ENCODE data around the gene EYA2. TPM values are rescaled to one million over a fixed set of nuclear protein-coding genes. Genes with fewer than 3 reads are reported as not detected.

The EYA2 gene
- total and polyA plus RNA-seq, 4 donors, result 1.6 to 4.4 (median 2.1) TPM

GRCh38 chr20:46967646-46968045, 73.0 kb downstream of the EYA2 start:
- Histone ChIP-seq H3K4me3 (no peak overlapping the region), H3K27me3 (ENCODE audit: control insufficient read depth in 3 of 3, insufficient read depth in 3 of 3, low read length in 2 of 3) (no peaks in the 10 kb centered on the region), H3K36me3 (ENCODE audit: control insufficient read depth in 4 of 4, insufficient read depth in 4 of 4, low read length in 4 of 4) (no peaks in the 10 kb centered on the region), H3K9ac (ENCODE audit: insufficient read depth in 1 of 2, low read length in 2 of 2) (no peak overlapping the region), H3K4me1 (ENCODE audit: control insufficient read depth in 5 of 5, insufficient read depth in 5 of 5, low read length in 5 of 5) (no peaks in the 10 kb centered on the region), H3K9me3 (ENCODE audit: control insufficient read depth in 4 of 4, insufficient read depth in 3 of 4, low read length in 3 of 4) (peaks cover 0 to 3% (median 0%) of the 10 kb centered on the region in 4 donors), H3K27ac (ENCODE audit: low read depth in 1 of 2, low read length in 1 of 2) (no peak overlapping the region)
- ATAC-seq (ENCODE audit: insufficient read depth, low FRiP score) (no peak), DNase-seq (no peak)
- no peak for TF ChIP-seq CTCF (IDR thresholded peaks at IDR 0.05; ENCODE audit: control extremely low read depth, extremely low read depth)
- WGBS, 2 donors, result 72 to 85% methylated on average over 2 of the region's 2 CpGs

DNA sequence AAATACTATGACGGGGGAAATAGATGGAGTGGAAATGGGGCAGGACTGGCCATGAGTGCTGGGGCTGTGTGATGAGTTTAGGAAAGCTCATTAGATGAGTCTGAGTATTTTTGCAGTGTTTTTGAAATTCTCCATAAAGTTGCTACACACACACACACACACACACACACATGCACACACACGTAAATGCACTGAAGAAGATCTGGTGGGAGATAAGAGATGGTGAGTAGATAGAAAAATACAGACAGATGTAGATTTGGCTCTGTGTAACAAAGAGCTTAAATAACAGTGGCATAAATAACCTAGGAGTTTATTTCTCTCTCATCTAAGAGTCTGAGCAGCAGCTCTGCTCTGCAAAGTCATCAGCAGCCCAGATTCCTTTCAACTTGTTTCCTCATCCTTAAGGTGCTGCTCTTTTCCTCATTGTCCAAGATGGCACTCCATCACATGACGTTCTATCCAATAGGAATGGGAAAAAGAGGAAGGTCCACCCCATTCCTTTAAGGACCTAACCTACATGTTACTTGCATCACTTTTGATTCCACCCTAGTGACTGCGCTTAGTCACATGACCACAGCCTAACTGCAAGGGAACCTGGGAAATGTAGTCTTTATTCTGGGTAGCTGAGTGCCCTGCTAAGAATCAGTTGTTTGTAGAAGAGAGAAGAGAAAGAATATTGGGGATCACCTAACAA, 76.4 kb downstream of the EYA2 start:
- no peak for ATAC-seq (ENCODE audit: insufficient read depth, low FRiP score)
- Histone ChIP-seq H3K9me3 (ENCODE audit: control insufficient read depth in 4 of 4, insufficient read depth in 3 of 4, low read length in 3 of 4) (no peaks in the 10 kb centered on the region), H3K9ac (ENCODE audit: insufficient read depth in 1 of 2, low read length in 2 of 2) (no peak overlapping the region), H3K4me3 (no peak overlapping the region), H3K27ac (ENCODE audit: low read depth in 1 of 2, low read length in 1 of 2) (no peak overlapping the region), H3K4me1 (ENCODE audit: control insufficient read depth in 5 of 5, insufficient read depth in 5 of 5, low read length in 5 of 5) (no peaks in the 10 kb centered on the region), H3K27me3 (ENCODE audit: control insufficient read depth in 3 of 3, insufficient read depth in 3 of 3, low read length in 2 of 3) (no peaks in the 10 kb centered on the region), H3K36me3 (ENCODE audit: control insufficient read depth in 4 of 4, insufficient read depth in 4 of 4, low read length in 4 of 4) (no peaks in the 10 kb centered on the region)
- peak in 2 of 3 donors; percentile 61 to 68 for DNase-seq
- no peak for TF ChIP-seq CTCF (IDR thresholded peaks at IDR 0.05; ENCODE audit: control extremely low read depth, extremely low read depth)
- 14 to 20% methylated on average over 4 of the region's 4 CpGs for WGBS, 2 donors

- no peak for TF ChIP-seq CTCF (IDR thresholded peaks at IDR 0.05; ENCODE audit: control extremely low read depth, extremely low read depth)
- Histone ChIP-seq H3K27ac (ENCODE audit: low read depth in 1 of 2, low read length in 1 of 2) (no peak overlapping the region), H3K36me3 (ENCODE audit: control insufficient read depth in 4 of 4, insufficient read depth in 4 of 4, low read length in 4 of 4) (no peaks in the 10 kb centered on the region), H3K4me3 (no peak overlapping the region), H3K27me3 (ENCODE audit: control insufficient read depth in 3 of 3, insufficient read depth in 3 of 3, low read length in 2 of 3) (peaks cover 0 to 4% (median 0%) of the 10 kb centered on the region in 3 donors), H3K9me3 (ENCODE audit: control insufficient read depth in 4 of 4, insufficient read depth in 3 of 4, low read length in 3 of 4) (no peaks in the 10 kb centered on the region), H3K9ac (ENCODE audit: insufficient read depth in 1 of 2, low read length in 2 of 2) (no peak overlapping the region), H3K4me1 (ENCODE audit: control insufficient read depth in 5 of 5, insufficient read depth in 5 of 5, low read length in 5 of 5) (peaks cover 0 to 2% (median 0%) of the 10 kb centered on the region in 5 donors)
- DNase-seq (no peak), ATAC-seq (ENCODE audit: insufficient read depth, low FRiP score) (no peak)
- WGBS, 2 donors, result 69 to 75% methylated on average over 6 of the region's 6 CpGs
These were observed 79.1 kb downstream of the EYA2 start for GRCh38 chr20:46973766-46974165.
